ENCODE data around the gene DPP6. TPM values are rescaled to one million over a fixed set of nuclear protein-coding genes. Genes with fewer than 3 reads are reported as not detected.

DPP6 gene
- total RNA-seq, 2 experiments from 2014 or later: not detected

GRCh38 chr7:154857728-154858681, 805.8 kb downstream of the DPP6 start:
- TF ChIP-seq CTCF (IDR thresholded peaks at IDR 0.05): no peak
- intact Hi-C loops (cut with DNase I, micrococcal nuclease): no loop called here
- H3K27ac ChIP-seq (ENCODE audit: low read depth in 1 of 2, low read length in 2 of 2): no peak overlapping the region
- peaks cover 0 to 2% of the 10 kb centered on the region in 2 experiments for H3K27me3 ChIP-seq (ENCODE audit: control insufficient read depth in 1 of 2, insufficient read depth in 2 of 2, low read length in 2 of 2)
- ChIA-PET CTCF (no interaction called here), POLR2A (no interaction called here)
- Mint-ChIP-seq H3K9me3 (no peaks in the 10 kb centered on the region), H3K4me1 (ENCODE audit: low read depth) (no peaks in the 10 kb centered on the region), H3K4me3 (no peak overlapping the region), H3K27me3 (peaks cover 7% of the 10 kb centered on the region), H3K36me3 (ENCODE audit: low read depth) (no peaks in the 10 kb centered on the region), H3K27ac (no peak overlapping the region)
- H3K4me3 ChIP-seq (ENCODE audit: low read length): no peak overlapping the region
- peaks cover 0 to 5% of the 10 kb centered on the region in 2 experiments for H3K9me3 ChIP-seq (ENCODE audit: control insufficient read depth in 1 of 2, insufficient read depth in 1 of 2, low read length in 2 of 2)
- no peaks in the 10 kb centered on the region for H3K4me1 ChIP-seq (ENCODE audit: insufficient read depth, low read length)
- ATAC-seq (ENCODE audit: poor library complexity): no peak
- no peak for DNase-seq
- H3K36me3 ChIP-seq (ENCODE audit: insufficient read depth, low read length): no peaks in the 10 kb centered on the region

- H3K4me3 Mint-ChIP-seq: no peak overlapping the region
- CTCF ChIA-PET: no interaction called here
Measured at GRCh38 chr7:154858836-154859537, 806.8 kb downstream of the DPP6 start.

More at GRCh38 chr7:154858836-154859537, 806.8 kb downstream of the DPP6 start:
- Histone ChIP-seq H3K27ac (ENCODE audit: low read depth in 1 of 2, low read length in 2 of 2) (no peak overlapping the region), H3K36me3 (ENCODE audit: insufficient read depth, low read length) (no peaks in the 10 kb centered on the region), H3K27me3 (ENCODE audit: control insufficient read depth in 1 of 2, insufficient read depth in 2 of 2, low read length in 2 of 2) (no peaks in the 10 kb centered on the region), H3K4me3 (ENCODE audit: low read length) (no peak overlapping the region), H3K4me1 (ENCODE audit: insufficient read depth, low read length) (no peaks in the 10 kb centered on the region), H3K9me3 (ENCODE audit: control insufficient read depth in 1 of 2, insufficient read depth in 1 of 2, low read length in 2 of 2) (peaks cover 0 to 5% of the 10 kb centered on the region in 2 experiments)
- peaks cover 9% of the 10 kb centered on the region for H3K27me3 Mint-ChIP-seq
- no peak overlapping the region for H3K27ac Mint-ChIP-seq
- H3K9me3 Mint-ChIP-seq: no peaks in the 10 kb centered on the region
- H3K36me3 Mint-ChIP-seq (ENCODE audit: low read depth): no peaks in the 10 kb centered on the region
- intact Hi-C loops (cut with DNase I, micrococcal nuclease): no loop called here
- no peak for TF ChIP-seq CTCF (IDR thresholded peaks at IDR 0.05)
- no peaks in the 10 kb centered on the region for H3K4me1 Mint-ChIP-seq (ENCODE audit: low read depth)
- no peak for ATAC-seq (ENCODE audit: poor library complexity)
- DNase-seq: no peak
- POLR2A ChIA-PET: no interaction called here

Data from CD4-positive, alpha-beta T cell (primary cell).